G401 (cell line): ENCODE measurements around the gene DUS2. TPM values are rescaled to one million over a fixed set of nuclear protein-coding genes. Genes with fewer than 3 reads are reported as not detected.
"Not testable (repeated sequence)": the region's sequence is repeated elsewhere in the genome, so short reads cannot be mapped to it uniquely, and the experiment has no call there.

Experiments
- DNase-seq: peaks from one replicate; pipeline ENCODE4 v3.0.0-alpha.2; 2015; ENCODE audit warnings: low spot score
- in situ Hi-C: cut with HindIII; loops from 2 replicates; pipeline ENCODE4 v1.10.0; 2016; ENCODE audit warnings: low sequenced_read_pairs, mixed read lengths
- total RNA-seq: library from RNA; depleted of rRNA; stranded (reverse); fragments of >200 nt; shearing (Covaris generic); gene quantifications from 2 replicates; pipeline ENCODE4 v1.2.3, GENCODE V29; 2014

Gene DUS2
- total RNA-seq, 1 experiment from 2014 or later = 19.3 TPM

DNA sequence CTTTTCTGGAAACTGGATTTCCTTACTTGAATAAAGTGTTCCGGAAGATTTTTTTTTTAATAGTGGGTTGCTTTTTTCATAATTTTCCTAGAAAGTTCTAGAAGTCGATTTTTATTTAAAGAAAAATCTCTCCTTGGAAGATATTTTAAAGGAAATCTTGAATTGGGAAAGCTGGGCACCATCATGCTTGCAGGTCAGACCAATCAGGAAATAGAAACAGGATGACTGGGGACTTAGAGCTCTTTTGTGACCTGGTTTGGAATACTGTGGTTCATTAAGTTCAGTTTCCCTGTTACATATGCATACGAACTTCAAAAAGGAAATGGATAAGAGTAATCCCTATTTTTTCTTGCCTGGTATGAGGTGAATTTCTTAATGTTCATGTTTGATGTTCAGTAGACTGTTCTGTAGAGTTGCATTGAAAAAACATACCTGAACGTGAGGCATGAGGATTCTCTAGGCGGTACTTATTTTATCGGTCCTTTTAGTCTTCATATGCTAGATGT, 63.3 kb downstream of the DUS2 start:
- DNase-seq = peak; percentile 61
- in situ Hi-C loops = no loop called here

DNA sequence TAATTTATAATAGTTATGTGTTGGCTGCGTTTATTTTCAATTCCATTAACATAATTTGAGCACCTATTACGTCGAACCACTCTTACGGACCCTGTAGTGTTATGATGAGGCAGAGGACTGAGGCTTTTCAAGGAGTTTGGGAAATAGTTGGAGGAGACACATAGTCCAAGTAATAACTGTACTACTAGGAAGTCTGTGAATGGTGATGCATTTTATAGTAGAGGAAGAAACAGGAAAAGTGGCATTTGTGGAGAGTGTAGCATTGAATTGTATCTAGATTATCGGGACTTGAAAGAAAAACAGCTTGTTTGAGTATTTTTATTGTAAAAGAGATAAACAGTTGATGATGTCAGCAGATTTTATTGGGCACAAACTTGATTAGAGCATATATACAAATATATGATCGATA, 63.8 kb downstream of the DUS2 start:
- in situ Hi-C loops = no loop called here
- DNase-seq = no peak

DNA sequence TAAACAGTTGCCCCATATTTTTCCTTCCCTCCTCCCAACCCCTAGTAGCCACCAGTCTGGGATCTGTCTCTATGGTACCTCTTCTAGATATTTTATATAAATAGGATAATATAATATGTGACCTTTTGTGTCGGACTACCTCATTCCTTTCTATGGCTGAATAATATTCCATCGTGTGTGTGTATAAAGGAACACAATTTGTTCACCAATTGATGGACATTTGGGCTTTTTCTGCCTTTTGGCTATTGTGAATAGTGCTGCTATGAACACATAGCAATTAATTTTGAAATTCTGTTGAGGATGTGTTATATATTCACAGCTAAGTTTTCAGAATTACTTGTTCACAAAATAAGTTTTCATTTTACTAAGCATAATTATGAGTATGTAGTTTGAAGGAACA, 64.6 kb downstream of the DUS2 start:
- in situ Hi-C loops = no loop called here
- no peak for DNase-seq

DNA sequence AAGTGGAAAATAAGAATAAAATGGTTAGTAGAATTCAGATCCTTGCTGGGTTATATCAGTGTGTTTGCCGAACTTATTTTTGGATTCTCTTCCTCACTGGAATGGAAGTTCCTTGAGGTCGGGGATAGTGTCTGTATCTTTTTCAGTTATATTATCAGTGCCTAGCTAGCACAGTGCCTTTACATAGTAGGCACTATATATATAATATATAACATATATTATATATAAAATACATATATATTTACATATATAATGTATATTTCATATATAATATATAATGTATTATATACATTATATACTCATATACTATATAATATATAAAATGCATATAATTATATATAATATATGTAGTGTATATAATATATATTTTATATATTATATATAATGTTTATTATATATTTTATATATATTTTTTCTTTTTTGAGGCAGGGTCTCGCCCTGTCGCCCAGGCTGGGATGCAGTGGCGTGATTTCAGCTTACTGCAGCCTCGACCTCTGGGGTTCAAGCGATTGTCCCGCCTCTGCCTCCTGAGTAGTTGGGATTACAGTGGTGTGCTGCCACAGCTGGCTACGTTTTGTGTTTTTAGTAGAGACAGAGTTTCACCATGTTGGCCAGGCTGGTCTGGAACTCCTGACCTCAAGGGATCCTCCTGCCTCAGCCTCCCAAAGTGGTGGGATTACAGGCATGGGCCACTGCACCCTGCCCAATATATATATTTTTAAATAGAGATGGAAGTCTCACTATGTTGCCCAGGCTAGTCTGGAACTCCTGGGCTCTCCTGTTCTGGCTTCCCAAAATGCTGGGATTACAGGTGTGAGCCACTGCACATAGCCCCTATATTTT, 65.3 kb downstream of the DUS2 start:
- in situ Hi-C loops = no loop called here
- DNase-seq = no peak

GRCh38 chr16:68089067-68089466, 66.0 kb downstream of the DUS2 start:
- in situ Hi-C loops = no loop called here
- DNase-seq = no peak

DNA sequence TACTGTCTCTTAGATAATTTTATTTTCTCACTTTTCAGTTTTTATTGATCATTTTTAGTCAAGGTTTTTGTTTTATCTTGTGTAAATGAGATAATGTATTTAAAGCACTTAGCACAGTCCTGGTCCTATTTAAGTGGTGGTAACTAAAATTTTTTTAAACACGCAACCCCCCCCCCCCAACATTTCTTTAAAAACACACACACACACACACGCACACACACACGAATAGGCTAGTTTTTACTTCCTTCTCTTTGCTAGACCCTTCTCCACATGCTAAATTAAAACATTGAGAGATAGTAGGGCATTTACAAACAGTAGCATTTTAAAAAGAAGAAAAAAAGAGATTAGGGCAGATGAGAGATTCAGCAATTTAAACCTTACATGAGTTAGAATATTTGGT, 67.0 kb downstream of the DUS2 start:
- in situ Hi-C loops = no loop called here

DNA sequence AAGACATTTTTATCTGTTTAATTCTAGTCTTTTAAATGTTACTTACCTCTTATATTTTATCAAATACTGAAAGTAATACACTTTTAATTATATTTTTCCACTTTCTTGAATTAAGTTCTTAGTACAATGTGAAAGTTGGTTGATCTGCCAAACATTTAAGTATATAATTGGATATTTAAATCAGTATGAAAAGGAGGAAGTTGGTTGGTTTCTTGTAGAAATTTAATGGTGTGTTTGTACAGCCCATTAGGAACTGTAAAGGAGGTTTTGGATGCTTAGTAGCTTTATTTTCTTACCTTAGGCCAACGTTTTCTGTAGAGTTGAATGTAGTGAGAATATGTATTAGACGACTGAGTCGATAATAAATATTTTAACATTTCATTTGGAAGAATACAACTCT, 67.4 kb downstream of the DUS2 start:
- DNase-seq = no peak
- in situ Hi-C loops = no loop called here

More for the DNA sequence above, 67.0 kb downstream of the DUS2 start:
- DNase-seq = no peak

- in situ Hi-C loops = no loop called here
- DNase-seq = no peak
Observed at GRCh38 chr16:68091380-68092261, 68.5 kb downstream of the DUS2 start.

DNA sequence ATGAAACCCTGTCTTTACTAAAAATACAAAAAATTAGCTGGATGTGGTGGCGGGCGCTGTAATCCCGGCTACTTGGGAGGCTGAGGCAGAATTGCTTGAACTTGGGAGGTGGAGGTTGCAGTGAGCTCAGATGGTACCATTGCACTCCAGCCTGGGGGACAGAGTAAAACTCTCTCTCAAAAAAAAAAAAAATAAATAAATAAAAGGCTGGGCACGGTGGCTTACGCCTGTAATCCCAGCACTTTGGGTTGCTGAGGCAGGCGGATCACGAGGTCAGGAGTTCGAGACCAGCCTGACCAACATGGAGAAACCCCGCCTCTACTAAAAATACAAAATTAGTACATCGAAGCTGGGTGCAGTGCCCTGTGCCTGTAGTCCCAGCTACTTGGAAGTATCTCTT, 69.2 kb downstream of the DUS2 start:
- in situ Hi-C loops, DNase-seq: not testable (repeated sequence)

GRCh38 chr16:68093816-68094613, 70.9 kb downstream of the DUS2 start:
- in situ Hi-C loops = no loop called here
- peak; percentile 69 for DNase-seq

DNA sequence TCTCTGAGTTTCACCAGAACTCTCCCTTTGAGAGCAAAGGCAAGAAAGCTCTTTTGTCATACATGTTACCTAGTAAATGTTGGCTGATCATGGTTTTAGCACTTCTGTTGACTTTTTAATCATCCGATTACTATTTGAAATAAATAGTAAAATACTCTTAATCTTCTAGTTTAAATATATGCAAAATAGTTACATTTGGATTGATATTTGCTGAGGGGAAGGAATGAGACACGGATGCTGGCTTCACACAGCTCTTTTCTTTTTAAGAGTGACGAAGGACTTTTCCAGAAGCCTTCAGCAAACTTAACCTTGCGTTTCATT, 71.5 kb downstream of the DUS2 start:
- no peak for DNase-seq
- in situ Hi-C loops = no loop called here

GRCh38 chr16:68096491-68096890, 73.4 kb downstream of the DUS2 start:
- no peak for DNase-seq
- in situ Hi-C loops = no loop called here

DNA sequence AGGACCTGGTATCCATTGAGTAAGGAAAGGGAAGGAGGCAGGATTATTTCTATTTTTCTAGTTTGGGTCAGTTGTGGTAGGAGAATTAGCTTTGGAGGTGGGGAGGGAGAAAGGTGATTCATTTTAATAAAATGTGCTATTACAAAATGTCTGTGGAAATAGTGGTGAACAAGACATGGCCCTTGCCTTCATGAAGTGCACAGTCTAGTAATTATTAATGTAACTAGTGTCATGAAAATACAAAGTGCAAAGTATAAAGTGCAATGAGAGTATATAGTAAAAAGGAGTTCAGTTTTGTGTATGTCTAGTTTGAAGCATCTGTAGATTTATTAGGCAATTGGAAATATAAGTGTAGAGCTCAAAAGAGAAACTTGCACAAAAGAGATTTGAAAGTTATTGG, 74.0 kb downstream of the DUS2 start:
- no peak for DNase-seq
- in situ Hi-C loops = no loop called here

GRCh38 chr16:68097895-68098294, 74.8 kb downstream of the DUS2 start:
- DNase-seq = no peak
- in situ Hi-C loops = no loop called here

DNA sequence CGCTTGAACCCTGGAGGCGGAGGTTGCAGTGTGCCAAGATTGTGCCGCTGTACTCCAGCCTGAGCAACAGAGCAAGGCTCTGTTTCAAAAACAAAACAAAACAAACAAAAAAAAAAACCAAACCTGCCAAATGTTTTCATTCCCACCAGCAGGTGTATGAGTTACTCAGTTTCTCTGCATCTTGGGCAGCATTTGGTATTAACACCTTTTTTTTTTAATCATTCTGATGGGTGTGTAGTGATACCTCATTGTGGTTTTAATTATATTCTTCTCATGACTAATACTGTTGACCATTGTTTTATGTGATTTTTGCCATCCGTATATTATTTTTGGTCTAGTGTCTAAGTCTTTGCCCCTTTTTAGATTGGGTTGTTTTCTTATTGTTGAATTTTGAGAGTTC, 77.4 kb downstream of the DUS2 start:
- DNase-seq = no peak
- in situ Hi-C loops = no loop called here

- in situ Hi-C loops = no loop called here
- DNase-seq = no peak
Observed at GRCh38 chr16:68105611-68106010, 82.5 kb downstream of the DUS2 start.

GRCh38 chr16:68107230-68107928, 84.3 kb downstream of the DUS2 start:
- in situ Hi-C loops, DNase-seq: not testable (repeated sequence)

GRCh38 chr16:68109156-68109555, 86.1 kb downstream of the DUS2 start:
- in situ Hi-C loops, DNase-seq: not testable (repeated sequence)

DNA sequence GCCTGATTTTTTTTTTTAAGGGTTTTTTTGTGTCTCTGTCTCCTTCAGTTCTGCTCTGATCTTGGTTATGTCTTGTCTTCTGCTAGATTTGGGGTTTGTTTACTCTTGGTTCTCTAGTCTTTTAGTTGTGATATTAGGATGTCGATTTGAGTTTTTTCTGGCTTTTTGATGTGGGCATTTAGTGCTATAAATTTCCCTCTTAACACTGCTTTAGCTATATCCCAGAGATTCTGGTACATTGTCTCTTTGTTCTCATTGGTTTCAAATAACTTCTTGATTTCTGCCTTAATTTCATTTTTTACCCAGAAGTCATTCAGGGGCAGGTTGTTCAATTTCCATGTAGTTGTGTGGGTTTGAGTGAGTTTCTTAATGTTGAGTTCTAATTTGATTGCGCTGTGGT, 87.5 kb downstream of the DUS2 start:
- DNase-seq, in situ Hi-C loops: not testable (repeated sequence)
